Endothelial cell of umbilical vein (primary cell): ENCODE results near the gene CRB1. TPM values are rescaled to one million over a fixed set of nuclear protein-coding genes. Genes with fewer than 3 reads are reported as not detected.

ENCODE experiments used
- BruUV-seq: library from RNA; stranded (reverse); fragments of 400-500 nt; replicated peaks from 2 replicates; lab custom pipeline; 2021; lab: Mats Ljungman, UMichigan
- CTCF ChIA-PET: fragments of 300-600, 350-600 bp; sonication (Branson Sonifier 250); formaldehyde crosslinking; loops from one replicate; lab custom pipeline; 2021; ENCODE audit warnings: antibody characterized with exemption, inconsistent platforms; lab: Charles Lee
- POLR2A ChIA-PET: fragments of 300-600, 350-600 bp; sonication (Branson Sonifier 250); formaldehyde crosslinking; loops from one replicate; lab custom pipeline; 2021; ENCODE audit warnings: antibody characterized with exemption, inconsistent platforms; lab: Charles Lee
- DNase-seq: peaks from one replicate; pipeline ENCODE4 v3.0.0-alpha.2; 2011; ENCODE audit warnings: low read depth, low spot score
- FAIRE-seq: peaks from 2 replicates; lab custom pipeline; 2011; peaks lifted over from hg19 to GRCh38; lab: Jason Lieb, UNC
- H2AFZ ChIP-seq: 2 replicates; pipeline ENCODE4 v1.6.0; 2012; ENCODE audit warnings: low read depth, low read length, control low read depth, inconsistent platforms
- H3K27ac ChIP-seq: 2 replicates; pipeline ENCODE4 v1.5.1; 2011; ENCODE audit warnings: low read depth, mild to moderate bottlenecking, control low read depth, low read length, moderate library complexity; ENCODE audit not compliant: insufficient read depth
- H3K27me3 ChIP-seq, 2 experiments: 2 replicates each; pipeline versions ENCODE4 v1.6.0 to v1.6.1; 2011; ENCODE audit warnings: low read length in 2 of 2, mixed read lengths in 1 of 2; ENCODE audit not compliant: control insufficient read depth in 2 of 2, insufficient read depth in 2 of 2
- H3K36me3 ChIP-seq, 2 experiments: 2 replicates in 1 of 2; 3 replicates in 1 of 2; pipeline ENCODE4 v1.5.1; 2011; ENCODE audit warnings: low read length in 2 of 2, mild to moderate bottlenecking in 1 of 2, moderate library complexity in 1 of 2; ENCODE audit not compliant: control insufficient read depth in 2 of 2, insufficient read depth in 2 of 2; ENCODE audit errors: extremely low read depth in 1 of 2
- H3K4me1 ChIP-seq: 3 replicates; pipeline ENCODE4 v1.5.1; 2011; ENCODE audit warnings: mild to moderate bottlenecking, low read length; ENCODE audit not compliant: control insufficient read depth, insufficient read depth; ENCODE audit errors: extremely low read depth
- H3K4me2 ChIP-seq: 2 replicates; pipeline ENCODE4 v1.6.1; 2011; ENCODE audit warnings: low read length, control low read depth, mixed read lengths; ENCODE audit not compliant: insufficient read depth
- H3K4me3 ChIP-seq, 3 experiments: fragments of 200-600 bp in 1 of 3; sonication (generic), shearing (Covaris generic) in 1 of 3; replicated peaks in 1 of 3; 2 replicates each; pipeline ENCODE4 v1.5.1; 2011 to 2016; ENCODE audit warnings: control low read depth in 3 of 3, low read length in 3 of 3, mild to moderate bottlenecking in 2 of 3, inconsistent platforms in 1 of 3, low read depth in 1 of 3, moderate library complexity in 1 of 3; ENCODE audit not compliant: insufficient read depth in 1 of 3
- H3K79me2 ChIP-seq: 2 replicates; pipeline ENCODE4 v1.6.0; 2012; ENCODE audit warnings: low read length, inconsistent platforms; ENCODE audit not compliant: control insufficient read depth, insufficient read depth
- H3K9ac ChIP-seq: replicated peaks from 2 replicates; pipeline ENCODE3; 2011; ENCODE audit warnings: low read length, control low read depth; ENCODE audit not compliant: insufficient read depth; ENCODE audit errors: extremely low read depth
- H3K9me1 ChIP-seq: replicated peaks from 3 replicates; pipeline ENCODE4 v1.6.0; 2011; ENCODE audit warnings: mild to moderate bottlenecking, low read length; ENCODE audit not compliant: control insufficient read depth, insufficient read depth; ENCODE audit errors: extremely low read depth
- H3K9me3 ChIP-seq: replicated peaks from 2 replicates; pipeline ENCODE4 v1.5.1; 2012; ENCODE audit warnings: low read length, inconsistent platforms; ENCODE audit not compliant: control insufficient read depth, insufficient read depth
- H4K20me1 ChIP-seq: replicated peaks from 2 replicates; pipeline ENCODE3; 2011; ENCODE audit warnings: mild to moderate bottlenecking, low read length; ENCODE audit not compliant: control insufficient read depth, insufficient read depth; ENCODE audit errors: extremely low read depth
- EZH2 ChIP-seq: IDR thresholded peaks from 2 replicates; pipeline ENCODE4 v1.6.1; 2012; ENCODE audit warnings: borderline replicate concordance, low read depth, mild to moderate bottlenecking, moderate library complexity, low read length, inconsistent platforms; ENCODE audit not compliant: severe bottlenecking
- FOS ChIP-seq: IDR thresholded peaks from 2 replicates; pipeline ENCODE4 v1.6.1; 2011; ENCODE audit warnings: mild to moderate bottlenecking, low read length, moderate library complexity, borderline replicate concordance; ENCODE audit not compliant: insufficient read depth
- GATA2 ChIP-seq: IDR thresholded peaks from 2 replicates; pipeline ENCODE4 v1.7.0; 2011; ENCODE audit warnings: low read depth, mild to moderate bottlenecking, moderate library complexity, mixed read lengths, low read length; ENCODE audit not compliant: insufficient read length, insufficient read depth
- POLR2A ChIP-seq: IDR thresholded peaks from 2 replicates; pipeline ENCODE4 v1.6.1; 2012; ENCODE audit warnings: low read depth, mild to moderate bottlenecking, control low read depth, low read length
- POLR2AphosphoS5 ChIP-seq: IDR thresholded peaks from 2 replicates; pipeline ENCODE4 v1.6.1; 2012; ENCODE audit warnings: low read depth, mild to moderate bottlenecking, control low read depth, low read length, moderate library complexity; ENCODE audit not compliant: insufficient read depth
- dilution Hi-C: fragments of 300-500 bp; cut with MboI; formaldehyde crosslinking; loops from one replicate; pipeline ENCODE4 v1.15.0; 2019; ENCODE audit warnings: low sequenced_read_pairs; ENCODE audit not compliant: extremely low pct_ligation_motif_present
- intact Hi-C: fragments of 100-400 bp; cut with micrococcal nuclease; formaldehyde crosslinking; loops from one replicate; pipeline ENCODE4 v1.10.0; 2022
- polyA plus RNA-seq, 4 experiments: library from polyadenylated mRNA; depleted of rRNA in 3 of 4; stranded (reverse) in 3 of 4; unstranded in 1 of 4; fragments of >200 nt; gene quantifications; 2 replicates each; pipeline versions ENCODE4 v1.2.1 to v1.2.3, GENCODE V29; 2011 to 2012; ENCODE audit warnings: missing spikeins in 1 of 4
- total RNA-seq: library from RNA; stranded (reverse); gene quantifications from 2 replicates; pipeline ENCODE4 v1.2.3, GENCODE V29; 2021
- TF ChIP-seq, protein P1 (sequence below): IDR thresholded peaks from 2 replicates; pipeline ENCODE4 v1.6.1; 2011; ENCODE audit not compliant: insufficient read depth, insufficient read length
- TF ChIP-seq, protein P2 (sequence below), 2 donors: IDR thresholded peaks; 1 replicate in 1 of 2; 2 replicates in 1 of 2; pipeline ENCODE4 v1.5.1; 2011; ENCODE audit warnings: low read length in 2 of 2, mild to moderate bottlenecking in 2 of 2, moderate library complexity in 2 of 2, control low read depth in 1 of 2, inconsistent platforms in 1 of 2, low read depth in 1 of 2; ENCODE audit not compliant: insufficient read depth in 1 of 2; ENCODE audit errors: extremely low read depth in 1 of 2

The CRB1 gene
- total and polyA plus RNA-seq, 2 donors (not counting 3 experiments of a cell fraction or from before 2014, with no cell fraction given) = not detected

DNA sequence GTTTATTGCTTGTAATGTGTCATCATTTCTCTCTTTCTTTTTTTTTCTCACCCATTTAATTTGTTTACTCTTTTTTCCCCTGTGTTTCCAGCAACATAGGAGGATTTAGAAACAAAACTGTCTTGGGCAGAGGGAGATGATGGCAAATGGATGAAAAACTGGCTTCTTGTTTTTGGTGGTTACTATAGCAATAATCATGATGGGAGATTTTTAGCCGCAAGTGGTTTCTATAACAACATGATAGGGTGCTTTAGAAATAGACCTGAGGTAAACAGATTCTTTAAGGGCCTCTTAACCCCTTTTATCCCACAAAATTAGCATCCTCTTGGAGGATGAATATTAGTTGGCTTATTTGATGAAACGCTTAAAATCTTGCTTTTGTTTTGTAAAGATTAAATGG lies 51.6 kb downstream of the CRB1 start:
- Histone ChIP-seq H3K27me3 (no peaks in the 10 kb centered on the region), H3K4me1 (no peaks in the 10 kb centered on the region), H3K79me2 (no peaks in the 10 kb centered on the region), H3K9me3 (no peaks in the 10 kb centered on the region), H3K4me2 (no peak overlapping the region), H3K27ac (no peak overlapping the region), H3K36me3 (no peaks in the 10 kb centered on the region), H3K4me3 (no peak overlapping the region), H4K20me1 (no peaks in the 10 kb centered on the region), H2AFZ (no peak overlapping the region), H3K9ac (no peak overlapping the region), H3K9me1 (peaks cover 2% of the 10 kb centered on the region)
- TF ChIP-seq FOS = no peak
- no peak for TF ChIP-seq GATA2
- TF ChIP-seq, protein P1, sequence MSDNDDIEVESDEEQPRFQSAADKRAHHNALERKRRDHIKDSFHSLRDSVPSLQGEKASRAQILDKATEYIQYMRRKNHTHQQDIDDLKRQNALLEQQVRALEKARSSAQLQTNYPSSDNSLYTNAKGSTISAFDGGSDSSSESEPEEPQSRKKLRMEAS = no peak
- TF ChIP-seq POLR2AphosphoS5 = no peak
- TF ChIP-seq, protein P2, sequence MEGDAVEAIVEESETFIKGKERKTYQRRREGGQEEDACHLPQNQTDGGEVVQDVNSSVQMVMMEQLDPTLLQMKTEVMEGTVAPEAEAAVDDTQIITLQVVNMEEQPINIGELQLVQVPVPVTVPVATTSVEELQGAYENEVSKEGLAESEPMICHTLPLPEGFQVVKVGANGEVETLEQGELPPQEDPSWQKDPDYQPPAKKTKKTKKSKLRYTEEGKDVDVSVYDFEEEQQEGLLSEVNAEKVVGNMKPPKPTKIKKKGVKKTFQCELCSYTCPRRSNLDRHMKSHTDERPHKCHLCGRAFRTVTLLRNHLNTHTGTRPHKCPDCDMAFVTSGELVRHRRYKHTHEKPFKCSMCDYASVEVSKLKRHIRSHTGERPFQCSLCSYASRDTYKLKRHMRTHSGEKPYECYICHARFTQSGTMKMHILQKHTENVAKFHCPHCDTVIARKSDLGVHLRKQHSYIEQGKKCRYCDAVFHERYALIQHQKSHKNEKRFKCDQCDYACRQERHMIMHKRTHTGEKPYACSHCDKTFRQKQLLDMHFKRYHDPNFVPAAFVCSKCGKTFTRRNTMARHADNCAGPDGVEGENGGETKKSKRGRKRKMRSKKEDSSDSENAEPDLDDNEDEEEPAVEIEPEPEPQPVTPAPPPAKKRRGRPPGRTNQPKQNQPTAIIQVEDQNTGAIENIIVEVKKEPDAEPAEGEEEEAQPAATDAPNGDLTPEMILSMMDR (IDR thresholded peaks at IDR 0.05; ENCODE audit: extremely low read depth in 1 of 2, insufficient read depth in 1 of 2, low read depth in 1 of 2, low read length in 2 of 2) = no peak
- TF ChIP-seq EZH2 = no peak
- no peak for TF ChIP-seq POLR2A
- POLR2A ChIA-PET = no interaction called here
- DNase-seq (no peak), FAIRE-seq (no peak)
- intact Hi-C loops (no loop called here), dilution Hi-C loops (no loop called here)
- CTCF ChIA-PET = no interaction called here
- BruUV-seq = no TSS peak
